NCI-H524 treated with DMSO at 0.1 percent for 48 hours (cell line): ENCODE measurements around the gene LRP1.
A peak's percentile ranks its signal among the peaks of the same experiment; 100 is the strongest.

Experiments used
- DNase-seq: peaks from one replicate; lab custom pipeline; 2025; lab: John Stamatoyannopoulos, UW

LRP1 gene

DNA sequence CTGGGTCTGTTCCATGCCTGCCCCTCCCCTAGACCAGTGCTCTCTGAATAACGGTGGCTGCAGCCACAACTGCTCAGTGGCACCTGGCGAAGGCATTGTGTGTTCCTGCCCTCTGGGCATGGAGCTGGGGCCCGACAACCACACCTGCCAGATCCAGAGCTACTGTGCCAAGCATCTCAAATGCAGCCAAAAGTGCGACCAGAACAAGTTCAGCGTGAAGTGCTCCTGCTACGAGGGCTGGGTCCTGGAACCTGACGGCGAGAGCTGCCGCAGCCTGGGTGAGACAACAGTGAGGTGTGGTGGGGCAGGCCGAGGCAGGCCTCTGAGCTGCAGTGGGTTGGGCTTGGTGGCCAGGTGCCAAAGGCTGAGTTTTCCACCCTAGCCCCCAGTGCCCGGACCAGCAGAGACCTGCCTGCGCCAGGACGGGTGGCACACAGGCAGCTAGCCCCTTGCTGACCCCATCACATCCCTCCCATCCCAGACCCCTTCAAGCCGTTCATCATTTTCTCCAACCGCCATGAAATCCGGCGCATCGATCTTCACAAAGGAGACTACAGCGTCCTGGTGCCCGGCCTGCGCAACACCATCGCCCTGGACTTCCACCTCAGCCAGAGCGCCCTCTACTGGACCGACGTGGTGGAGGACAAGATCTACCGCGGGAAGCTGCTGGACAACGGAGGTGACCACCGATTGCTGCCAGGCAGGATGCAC is 47.3 kb downstream of the LRP1 start:
- no peak for DNase-seq

DNA sequence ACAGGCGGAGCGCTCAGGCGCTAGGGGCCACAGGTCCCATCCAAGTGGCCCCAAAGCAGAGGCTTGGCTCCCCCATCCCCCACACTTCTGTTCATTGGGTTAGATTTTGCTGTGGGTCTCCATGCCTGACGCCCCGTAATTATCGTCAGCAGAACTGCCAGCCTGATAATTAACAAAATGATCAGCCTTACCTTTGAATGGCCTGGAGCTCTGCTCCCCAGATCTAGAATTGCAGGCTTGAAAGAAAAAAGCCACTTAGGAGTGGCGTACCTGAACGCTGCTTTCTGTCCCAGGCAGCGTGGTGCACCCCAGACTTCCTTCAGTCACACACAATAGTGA is 47.8 kb downstream of the LRP1 start:
- DNase-seq: no peak

DNA sequence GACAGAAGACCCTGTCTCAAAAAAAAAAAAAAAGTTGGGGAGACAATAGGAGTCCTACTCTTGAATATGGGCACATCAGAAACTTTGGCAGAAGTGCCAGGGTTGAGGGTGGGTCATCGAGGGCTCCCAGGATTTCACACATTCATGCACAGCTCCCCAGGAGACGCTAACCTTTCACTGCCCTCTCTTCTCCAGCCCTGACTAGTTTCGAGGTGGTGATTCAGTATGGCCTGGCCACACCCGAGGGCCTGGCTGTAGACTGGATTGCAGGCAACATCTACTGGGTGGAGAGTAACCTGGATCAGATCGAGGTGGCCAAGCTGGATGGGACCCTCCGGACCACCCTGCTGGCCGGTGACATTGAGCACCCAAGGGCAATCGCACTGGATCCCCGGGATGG is 48.6 kb downstream of the LRP1 start:
- DNase-seq: no peak

DNA sequence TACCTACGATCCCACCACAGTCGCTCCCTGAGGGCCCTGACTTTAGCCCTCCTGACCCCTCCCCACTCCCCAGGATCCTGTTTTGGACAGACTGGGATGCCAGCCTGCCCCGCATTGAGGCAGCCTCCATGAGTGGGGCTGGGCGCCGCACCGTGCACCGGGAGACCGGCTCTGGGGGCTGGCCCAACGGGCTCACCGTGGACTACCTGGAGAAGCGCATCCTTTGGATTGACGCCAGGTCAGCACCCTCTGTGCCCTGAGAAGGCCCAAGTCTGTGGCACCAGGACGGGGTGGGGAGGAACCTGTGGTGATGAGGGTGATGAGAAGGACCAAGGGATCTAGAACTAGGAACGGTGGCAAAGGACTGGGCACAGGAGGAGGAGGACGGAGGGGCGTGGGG is 49.1 kb downstream of the LRP1 start:
- DNase-seq: no peak

DNA sequence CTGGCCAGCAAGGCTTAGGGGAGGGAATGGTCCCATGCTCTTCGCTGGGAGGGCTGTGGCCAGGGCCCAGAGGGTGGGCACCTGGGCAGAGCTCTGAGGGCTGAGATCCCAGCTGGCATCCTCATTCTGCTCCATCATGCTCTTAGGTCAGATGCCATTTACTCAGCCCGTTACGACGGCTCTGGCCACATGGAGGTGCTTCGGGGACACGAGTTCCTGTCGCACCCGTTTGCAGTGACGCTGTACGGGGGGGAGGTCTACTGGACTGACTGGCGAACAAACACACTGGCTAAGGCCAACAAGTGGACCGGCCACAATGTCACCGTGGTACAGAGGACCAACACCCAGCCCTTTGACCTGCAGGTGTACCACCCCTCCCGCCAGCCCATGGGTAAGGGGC is 49.9 kb downstream of the LRP1 start:
- no peak for DNase-seq

DNA sequence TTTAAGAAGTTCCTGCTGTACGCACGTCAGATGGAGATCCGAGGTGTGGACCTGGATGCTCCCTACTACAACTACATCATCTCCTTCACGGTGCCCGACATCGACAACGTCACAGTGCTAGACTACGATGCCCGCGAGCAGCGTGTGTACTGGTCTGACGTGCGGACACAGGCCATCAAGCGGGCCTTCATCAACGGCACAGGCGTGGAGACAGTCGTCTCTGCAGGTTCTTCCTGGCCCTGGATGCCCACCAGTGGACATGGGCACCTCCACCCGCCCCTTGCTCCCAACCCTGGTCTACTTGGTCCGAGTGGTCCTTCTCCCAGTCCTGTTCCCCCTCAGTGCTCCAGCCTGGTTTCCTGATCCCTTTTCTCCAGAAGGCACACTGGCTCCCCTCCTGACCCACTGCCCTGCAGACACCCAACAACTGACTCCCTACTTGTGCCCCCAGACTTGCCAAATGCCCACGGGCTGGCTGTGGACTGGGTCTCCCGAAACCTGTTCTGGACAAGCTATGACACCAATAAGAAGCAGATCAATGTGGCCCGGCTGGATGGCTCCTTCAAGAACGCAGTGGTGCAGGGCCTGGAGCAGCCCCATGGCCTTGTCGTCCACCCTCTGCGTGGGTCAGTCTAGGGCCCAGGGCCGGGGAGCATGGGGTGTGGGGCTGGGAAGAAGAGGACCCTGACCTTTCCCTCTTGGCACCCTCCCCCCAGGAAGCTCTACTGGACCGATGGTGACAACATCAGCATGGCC is 51.2 kb downstream of the LRP1 start:
- no peak for DNase-seq

DNA sequence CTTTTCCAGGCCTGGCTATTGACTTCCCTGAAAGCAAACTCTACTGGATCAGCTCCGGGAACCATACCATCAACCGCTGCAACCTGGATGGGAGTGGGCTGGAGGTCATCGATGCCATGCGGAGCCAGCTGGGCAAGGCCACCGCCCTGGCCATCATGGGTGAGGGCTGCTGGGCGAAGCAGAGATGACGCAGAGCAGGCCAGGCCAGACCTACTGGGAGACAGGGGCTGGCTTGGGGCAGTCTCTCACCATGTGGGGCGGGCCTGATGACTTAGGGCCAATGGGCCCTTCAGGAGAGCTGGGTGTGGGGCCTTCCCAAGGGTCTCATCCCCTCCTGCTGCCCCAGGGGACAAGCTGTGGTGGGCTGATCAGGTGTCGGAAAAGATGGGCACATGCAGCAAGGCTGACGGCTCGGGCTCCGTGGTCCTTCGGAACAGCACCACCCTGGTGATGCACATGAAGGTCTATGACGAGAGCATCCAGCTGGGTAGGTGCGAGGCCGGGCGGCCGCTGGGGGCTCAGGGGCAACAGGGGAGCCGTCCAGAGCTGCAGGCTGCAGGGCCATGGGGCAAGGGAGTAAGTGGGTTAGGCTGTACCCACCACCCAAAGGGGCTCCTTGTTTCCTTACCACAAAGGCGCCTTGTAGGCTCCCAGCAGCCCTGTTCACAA is 52.2 kb downstream of the LRP1 start:
- no peak for DNase-seq

DNA sequence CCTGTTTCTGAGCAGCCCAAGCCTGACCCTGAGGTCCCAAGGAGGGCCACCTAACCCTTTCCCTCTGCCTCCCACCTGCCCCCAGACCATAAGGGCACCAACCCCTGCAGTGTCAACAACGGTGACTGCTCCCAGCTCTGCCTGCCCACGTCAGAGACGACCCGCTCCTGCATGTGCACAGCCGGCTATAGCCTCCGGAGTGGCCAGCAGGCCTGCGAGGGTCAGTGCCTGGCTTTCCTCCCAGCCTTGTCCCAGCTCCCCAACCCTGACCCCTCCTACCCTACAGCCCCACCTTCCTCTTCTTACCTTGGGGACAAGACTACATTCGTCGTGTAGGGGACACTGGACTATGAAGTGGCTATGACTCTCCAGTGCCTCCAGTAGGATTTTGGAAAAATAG is 52.8 kb downstream of the LRP1 start:
- DNase-seq: no peak

DNA sequence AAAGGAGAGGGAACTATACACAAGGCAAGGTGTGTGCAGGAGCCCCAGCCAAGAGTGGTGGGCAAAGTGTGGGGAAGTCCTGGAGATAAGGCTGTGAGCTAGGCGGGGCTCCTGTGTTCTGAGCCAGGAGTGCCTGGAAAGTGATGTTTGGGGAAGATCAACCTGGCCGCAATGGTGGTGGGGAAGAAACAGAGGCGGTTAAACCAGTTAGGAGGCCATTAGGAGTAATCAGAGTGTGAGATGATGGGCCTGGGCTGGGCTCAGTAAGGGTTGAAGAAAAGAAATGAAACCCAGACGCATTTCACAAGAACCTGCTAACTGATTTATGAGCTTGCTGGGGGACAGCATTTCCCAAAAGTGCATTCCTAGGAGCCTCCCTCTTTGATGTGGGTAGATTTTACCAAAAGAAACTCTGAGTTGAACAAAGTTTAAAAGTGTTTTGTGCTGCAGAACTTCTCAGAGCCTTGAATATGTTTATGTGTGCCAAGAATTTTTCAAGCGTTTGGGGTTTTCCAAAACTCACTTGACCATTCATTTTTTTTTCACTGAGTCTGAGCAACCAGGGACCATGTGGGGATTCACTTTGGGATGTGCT is 53.4 kb downstream of the LRP1 start:
- DNase-seq: no peak

DNA sequence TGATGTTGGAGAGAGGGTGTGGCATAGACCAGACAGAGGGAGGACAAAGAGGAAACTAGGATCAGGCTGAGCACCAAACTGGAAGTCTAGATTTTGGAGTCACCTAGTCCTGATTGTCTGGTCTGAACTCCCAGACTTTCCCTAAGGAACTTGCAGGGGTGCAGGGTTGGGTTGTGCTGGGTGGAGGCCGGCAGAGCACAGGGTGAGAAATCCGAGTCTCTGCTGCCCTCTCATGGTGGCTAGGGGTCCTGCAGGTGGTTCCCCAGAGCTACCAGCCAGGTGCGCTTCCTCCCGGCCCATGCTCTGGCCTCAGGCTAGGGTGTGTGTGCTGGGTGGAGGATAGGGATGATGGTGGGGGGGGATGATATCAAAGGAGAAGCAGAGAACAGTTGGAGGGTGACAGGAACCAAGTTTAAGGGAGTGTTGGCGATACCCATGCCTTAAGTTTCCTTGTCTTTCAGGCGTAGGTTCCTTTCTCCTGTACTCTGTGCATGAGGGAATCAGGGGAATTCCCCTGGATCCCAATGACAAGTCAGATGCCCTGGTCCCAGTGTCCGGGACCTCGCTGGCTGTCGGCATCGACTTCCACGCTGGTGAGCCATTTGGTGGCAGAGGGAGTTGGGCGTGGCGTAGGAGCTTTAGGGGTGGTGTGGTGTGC is 54.8 kb downstream of the LRP1 start:
- DNase-seq: no peak

DNA sequence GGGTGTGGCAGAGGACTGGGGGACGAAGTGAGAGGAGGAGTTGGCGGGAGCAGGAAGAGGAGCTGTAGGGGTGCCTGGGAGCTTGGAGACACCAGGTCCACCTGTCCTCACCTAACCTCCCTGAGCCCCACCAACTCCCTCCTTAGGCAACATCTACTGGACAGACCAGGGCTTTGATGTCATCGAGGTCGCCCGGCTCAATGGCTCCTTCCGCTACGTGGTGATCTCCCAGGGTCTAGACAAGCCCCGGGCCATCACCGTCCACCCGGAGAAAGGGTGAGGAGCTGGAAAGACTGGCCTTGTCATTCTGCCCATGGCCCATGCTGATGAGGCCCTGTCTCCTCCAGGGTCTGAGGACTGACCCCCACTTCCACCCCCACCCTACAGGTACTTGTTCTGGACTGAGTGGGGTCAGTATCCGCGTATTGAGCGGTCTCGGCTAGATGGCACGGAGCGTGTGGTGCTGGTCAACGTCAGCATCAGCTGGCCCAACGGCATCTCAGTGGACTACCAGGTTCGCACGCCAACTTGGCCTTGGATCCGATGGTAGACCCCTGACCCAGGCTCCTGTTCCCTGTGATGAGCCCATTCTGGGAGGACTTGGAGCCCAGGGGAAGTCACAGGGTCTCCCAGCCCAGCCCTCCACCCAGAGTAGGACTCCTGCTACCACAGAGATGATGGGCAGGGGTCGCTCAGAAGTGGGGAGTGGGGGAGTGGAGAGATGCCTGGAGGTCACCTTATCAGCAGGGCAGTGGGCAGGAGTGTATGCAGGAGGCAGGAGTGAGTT is 55.8 kb downstream of the LRP1 start:
- DNase-seq: no peak

DNA sequence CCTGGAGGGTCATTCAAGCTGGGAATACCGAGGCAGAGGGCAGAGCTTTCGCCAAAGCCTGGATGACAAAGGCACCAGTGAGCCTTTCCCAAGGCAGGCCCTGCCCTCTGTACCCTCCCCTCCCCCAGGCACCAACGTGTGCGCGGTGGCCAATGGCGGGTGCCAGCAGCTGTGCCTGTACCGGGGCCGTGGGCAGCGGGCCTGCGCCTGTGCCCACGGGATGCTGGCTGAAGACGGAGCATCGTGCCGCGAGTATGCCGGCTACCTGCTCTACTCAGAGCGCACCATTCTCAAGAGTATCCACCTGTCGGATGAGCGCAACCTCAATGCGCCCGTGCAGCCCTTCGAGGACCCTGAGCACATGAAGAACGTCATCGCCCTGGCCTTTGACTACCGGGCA is 57.1 kb downstream of the LRP1 start:
- no peak for DNase-seq

DNA sequence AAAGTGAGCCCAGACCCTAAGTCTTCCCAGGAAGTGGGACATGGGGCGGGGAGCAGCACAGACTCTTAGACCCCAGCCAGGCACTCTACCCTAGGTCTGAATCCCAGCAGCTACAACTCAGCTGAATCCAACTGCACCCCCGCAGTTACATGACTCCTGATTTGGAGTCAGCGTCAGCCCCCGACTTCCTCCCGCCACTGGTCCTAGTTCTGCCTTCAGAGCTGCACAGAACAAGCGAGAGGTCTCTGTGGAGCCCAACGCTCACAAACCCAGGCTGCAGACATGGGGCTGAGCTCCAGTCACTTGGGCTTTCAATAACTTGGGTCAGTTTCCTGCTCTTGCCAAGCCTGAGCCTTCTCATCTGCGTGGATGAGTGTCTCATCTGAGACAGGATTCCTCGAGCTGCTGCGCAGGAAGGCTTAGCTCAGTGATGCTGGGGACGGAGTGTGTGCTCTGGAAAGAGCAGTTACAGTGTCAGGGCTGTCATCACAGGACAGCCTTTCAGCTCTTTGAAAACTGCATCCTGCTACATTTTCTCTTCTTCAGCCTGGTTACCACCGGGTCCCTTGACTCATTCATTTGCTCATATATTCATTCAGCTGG is 57.7 kb downstream of the LRP1 start:
- DNase-seq: no peak

DNA sequence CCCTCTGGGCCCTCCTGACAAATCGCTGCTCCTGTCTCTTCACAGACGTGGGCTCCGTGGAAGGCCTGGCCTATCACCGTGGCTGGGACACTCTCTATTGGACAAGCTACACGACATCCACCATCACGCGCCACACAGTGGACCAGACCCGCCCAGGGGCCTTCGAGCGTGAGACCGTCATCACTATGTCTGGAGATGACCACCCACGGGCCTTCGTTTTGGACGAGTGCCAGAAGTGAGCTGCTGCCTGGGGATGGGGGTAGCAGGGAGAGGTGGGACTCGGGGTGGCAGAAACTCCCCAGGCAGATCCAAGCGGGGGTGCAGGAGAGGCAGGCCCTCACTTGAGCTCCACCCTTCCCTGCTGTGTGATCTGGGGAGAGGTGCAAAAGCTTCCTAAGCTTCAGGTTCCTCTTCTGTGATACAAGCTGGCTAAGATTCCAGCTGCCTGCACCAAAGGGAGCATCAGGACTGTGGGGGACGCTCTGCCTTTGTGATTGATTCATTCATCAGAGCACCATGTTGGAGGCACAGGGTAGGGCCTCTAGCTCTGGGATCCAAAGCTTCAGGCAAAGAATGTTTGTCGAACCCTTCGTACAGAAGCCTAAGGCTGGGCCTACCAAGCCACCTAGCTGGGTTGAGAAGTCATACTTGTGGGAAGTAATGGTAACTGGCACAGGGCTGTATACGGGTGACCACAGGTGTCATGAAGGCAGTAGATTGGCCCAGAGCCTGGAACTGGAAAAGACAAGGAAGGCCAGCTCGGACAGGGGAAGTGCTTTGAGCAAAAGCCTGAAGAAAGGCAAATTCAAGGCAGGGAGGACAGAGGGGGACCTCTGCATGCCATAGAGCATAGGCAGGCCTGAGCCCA is 59.2 kb downstream of the LRP1 start:
- DNase-seq: no peak

DNA sequence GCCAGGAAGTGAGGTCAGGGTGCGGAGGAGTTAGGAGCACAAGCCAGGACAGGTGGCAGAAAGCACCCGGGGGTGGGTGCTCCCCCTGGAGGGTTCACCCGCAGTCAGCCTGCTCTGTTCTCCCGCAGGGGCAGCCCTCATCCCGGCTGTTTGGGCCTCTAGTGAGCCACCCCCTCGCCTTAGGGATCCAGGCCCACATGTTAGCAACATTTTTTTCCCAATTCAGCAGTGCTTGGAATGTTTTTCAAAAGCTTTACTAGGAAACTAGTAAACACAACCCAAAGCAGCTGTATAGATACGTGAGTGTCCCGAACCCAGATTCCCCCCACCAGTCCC is 59.8 kb downstream of the LRP1 start:
- DNase-seq: no peak

DNA sequence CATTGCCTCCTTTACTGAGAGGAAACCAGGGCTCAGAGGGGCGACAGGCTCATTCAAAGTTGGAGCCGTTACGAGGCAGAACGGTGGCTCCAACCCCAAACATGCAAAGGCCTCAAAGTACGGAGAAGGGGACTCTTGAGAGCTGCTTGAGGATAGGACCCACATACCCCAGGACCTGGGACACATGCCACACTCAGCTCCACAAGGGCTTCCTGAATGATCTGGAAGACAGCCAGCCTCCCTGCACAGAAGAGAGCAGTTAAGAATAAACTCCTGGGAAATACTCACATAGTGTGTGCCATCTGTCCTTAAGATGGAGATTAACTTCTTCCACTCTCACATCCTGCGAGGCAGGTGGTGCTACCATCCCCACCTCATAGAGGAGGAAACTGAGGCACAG is 61.8 kb downstream of the LRP1 start:
- DNase-seq: peak; percentile 66

DNA sequence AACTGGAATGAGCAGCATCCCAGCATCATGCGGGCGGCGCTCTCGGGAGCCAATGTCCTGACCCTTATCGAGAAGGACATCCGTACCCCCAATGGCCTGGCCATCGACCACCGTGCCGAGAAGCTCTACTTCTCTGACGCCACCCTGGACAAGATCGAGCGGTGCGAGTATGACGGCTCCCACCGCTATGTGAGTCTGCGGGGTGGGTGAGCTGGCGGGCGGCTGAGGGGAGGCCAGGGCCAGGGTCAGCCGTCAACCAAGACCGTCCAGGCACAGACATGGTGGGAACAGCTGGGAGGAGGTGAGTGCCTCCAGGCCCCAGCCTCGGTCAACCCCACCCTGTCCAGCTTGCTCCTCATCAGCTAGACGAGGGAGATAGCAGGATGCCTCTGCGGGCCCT is 62.5 kb downstream of the LRP1 start:
- no peak for DNase-seq

DNA sequence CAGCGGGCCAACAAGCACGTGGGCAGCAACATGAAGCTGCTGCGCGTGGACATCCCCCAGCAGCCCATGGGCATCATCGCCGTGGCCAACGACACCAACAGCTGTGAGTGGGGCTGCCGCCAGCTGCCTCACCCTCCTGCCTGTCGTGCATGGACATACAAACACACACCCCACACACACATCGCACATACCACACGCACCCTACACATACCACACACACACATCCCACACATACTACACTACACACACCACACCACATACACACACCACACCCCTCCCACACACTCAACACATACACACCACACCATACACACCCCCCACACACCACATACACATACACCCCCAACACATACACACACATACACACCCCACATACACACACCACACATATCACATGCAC is 63.1 kb downstream of the LRP1 start:
- DNase-seq: no peak

DNA sequence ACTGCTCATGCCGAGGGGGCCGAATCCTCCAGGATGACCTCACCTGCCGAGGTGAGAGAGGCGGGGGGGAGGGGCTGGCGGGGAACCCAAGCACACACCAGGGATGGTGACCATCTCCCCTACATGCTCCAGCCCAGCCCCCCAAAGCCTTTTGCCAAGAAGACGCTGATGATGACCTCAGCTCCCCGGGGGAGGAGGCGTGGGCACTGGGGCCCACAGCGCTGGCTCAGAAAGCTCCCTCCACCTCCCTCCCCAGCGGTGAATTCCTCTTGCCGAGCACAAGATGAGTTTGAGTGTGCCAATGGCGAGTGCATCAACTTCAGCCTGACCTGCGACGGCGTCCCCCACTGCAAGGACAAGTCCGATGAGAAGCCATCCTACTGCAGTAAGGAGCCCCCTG is 64.6 kb downstream of the LRP1 start:
- DNase-seq: no peak

DNA sequence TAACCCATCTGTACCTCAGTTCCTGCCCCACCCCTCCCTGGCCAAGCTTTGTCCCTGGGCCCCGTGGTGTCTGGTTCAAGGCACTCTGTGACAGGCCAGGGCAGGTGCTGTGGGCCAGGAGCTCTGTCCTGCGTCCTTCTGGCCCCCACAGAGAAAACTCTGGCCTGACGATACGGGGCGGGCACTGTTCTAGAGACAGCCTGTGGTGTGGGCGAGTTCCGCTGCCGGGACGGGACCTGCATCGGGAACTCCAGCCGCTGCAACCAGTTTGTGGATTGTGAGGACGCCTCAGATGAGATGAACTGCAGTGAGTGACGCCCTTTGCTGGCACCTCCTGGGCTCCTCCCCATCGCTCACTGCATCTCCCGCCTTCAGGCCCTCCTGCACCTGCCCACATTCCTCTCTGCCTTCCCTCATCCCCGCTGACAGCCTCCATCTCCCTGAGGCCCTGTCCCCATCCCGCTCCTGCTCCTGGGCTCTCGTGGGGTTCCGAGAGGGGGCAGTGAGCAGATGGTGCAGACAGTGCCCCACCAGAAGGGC is 65.5 kb downstream of the LRP1 start:
- no peak for DNase-seq
